Stimulated activated CD4-positive, alpha-beta T cell treated with anti-CD3 and anti-CD28 coated beads, Interleukin-1b, Interleukin-23, amount 100 ng/mL, for 1 hour (primary cell): ENCODE data around the gene ZNF773.
"Not testable (repeated sequence)": the region's sequence is repeated elsewhere in the genome, so short reads cannot be mapped to it uniquely, and the experiment has no call there.

ENCODE experiments used
- DNase-seq, 2 donors: peaks; one replicate each; pipeline ENCODE4 v3.0.0-alpha.2; 2020; ENCODE audit warnings: low read depth in 2 of 2

Gene ZNF773

DNA sequence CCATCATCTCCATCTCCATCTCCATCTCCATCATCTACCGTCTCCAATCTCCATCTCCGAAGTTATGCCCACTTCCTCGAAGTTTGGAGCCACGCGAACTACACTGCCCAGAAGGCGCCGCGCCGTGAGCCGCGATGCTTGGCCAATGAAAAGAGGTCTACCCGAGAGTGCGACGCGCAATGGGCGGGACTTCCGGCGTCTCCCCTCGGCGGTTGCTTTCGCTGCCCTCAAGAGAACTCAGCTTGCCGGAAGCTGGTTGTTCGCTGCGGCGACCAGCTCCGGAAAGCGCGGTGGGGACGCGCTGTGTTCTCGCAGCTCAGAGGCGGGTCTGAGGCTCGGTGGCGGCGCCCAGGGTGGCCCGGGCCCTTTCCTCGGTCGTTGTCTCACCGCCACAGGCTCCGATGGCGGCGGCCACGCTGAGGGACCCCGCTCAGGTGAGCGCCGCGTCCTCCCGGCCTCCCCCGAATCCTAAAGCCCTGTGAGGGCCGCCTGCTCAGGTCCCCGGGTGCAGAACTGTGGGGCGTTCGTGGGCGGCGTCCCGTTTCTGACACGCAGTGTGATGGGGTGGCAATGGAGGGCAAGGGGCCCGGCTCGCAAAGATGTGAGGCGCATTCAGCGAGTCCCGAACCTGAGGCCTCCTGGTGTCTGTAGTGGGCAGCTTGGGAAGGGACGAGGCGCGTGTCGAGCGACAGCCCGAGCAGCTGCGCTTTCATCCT, at the start of gene ZNF773:
ZNF773 (plus strand) TSS at position 259 of the 716 bp plus-strand sequence; CDS start at position 402, 143 bp downstream.
- peak; percentile 86 to 88 for DNase-seq

- no peak for DNase-seq
Observed at GRCh38 chr19:57452307-57452706, 47.4 kb upstream of the ZNF773 start.

- DNase-seq: no peak
Observed at GRCh38 chr19:57465680-57466381, 33.9 kb upstream of the ZNF773 start.

DNA sequence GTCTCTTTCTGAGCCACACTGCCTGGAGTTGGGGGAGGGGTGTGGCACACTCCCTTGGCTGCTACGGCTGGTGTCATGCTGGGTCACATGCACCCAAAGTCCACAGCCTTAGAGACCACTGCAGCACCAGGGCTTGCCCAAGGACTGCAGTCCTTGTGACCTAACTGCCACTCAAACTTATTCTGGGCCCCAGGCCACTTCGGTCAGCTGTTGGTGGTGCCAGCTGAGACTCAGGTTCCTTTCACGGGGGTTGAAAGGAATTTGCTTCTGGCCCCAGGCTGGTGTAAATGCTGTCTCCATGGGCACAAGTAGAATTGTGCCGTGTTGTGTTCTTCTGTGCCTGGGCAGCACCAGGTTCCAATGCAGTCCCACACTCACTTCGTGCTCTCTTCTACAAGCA, 33.2 kb upstream of the ZNF773 start:
- DNase-seq: no peak

DNA sequence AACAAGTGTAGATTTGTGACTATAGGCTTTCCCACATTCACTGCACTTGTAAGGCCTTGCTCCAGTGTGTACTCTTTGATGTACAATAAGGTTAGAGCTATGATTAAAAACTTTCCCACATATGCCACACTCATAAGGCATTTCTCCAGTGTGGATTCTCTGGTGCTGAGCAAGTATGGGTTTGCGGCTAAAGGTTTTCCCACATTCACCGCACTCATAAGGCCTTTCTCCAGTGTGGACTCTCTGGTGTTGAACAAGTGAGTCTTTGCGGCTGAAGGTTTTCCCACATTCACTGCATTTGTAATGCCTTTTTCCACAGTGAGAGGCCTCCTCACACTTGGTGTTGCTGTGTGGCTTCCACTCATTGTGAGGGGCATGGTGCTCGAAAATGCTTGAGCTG, 26.1 kb upstream of the ZNF773 start:
- DNase-seq: no peak

DNA sequence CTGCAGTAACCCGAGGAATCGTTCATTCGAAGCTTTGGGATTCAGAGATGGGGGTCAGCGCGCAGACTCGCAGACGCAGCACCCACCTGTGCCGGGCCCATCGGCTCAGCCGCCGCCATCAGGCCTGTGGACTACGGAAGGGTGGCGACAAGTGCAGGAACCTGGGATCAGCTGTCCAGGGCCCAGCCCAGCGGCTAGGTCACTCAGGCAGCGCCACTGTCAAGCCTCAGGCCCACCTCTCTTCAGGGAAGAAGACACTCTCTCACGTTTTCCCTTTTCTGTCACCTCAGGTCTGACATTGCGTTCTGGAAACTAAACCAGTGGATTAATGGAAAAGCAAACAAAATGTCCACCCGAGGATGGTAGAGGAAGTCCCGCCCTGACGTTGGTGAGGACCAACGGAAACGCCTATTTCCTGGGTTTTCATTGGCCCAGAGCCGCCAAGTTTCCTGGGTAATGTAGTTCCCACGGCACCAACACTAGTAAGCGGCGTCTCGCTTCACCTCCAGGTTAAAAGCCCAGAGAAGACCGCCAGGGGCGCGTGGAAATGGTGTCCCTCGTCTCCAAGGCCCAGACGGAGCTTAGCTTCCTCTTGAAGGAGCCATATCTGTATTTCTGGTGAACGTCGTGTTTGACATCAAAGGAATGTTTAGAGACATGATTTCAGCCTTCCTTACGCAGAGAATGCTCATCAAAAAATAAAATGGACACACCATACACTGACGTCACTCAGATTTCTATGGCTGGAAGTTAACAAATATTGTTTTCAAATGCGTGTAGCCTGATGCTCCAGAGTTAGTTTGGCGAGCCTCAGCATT, 22.3 kb upstream of the ZNF773 start, which contains the start of gene ZNF772:
ZNF772 (minus strand) TSS at position 376 of the 818 bp plus-strand sequence; CDS start at position 119, 257 bp downstream.
- peak; percentile 61 to 73 for DNase-seq

DNA sequence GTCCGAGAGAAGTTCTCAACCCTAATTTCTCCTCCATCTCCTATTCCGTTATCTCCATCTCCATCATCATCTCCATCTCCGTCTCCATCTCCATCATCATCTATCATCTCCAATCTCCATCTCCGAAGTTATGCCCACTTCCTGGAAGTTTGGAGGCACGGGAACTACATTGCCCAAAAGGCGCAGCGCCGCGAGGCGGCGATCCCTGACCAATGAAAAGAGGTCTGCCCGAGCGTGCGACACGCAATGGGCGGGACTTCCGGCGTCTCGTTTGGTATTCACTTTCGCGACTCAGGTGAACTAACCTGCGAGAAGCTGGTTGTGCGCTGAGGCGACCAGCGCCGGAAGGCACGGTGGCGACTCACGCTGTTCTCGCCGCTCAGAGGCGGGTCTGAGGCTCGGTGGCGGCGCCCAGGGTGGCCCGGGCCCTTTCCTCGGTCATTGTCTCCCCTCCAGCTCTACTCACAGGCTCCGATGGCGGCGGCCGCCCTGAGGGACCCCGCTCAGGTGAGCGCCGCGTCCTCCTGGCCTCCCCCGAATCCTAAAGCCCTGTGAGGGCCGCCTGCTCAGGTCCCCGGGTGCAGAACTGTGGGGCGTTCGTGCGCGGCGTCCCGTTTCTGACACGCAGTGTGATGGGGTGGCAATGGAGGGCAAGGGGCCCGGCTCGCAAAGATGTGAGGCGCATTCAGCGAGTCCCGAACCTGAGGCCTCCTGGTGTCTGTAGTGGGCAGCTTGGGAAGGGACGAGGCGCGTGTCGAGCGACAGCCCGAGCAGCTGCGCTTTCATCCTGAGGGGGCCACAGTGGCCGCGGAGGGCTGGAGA, 12.1 kb upstream of the ZNF773 start, which contains the start of gene ZNF419:
ZNF419 (plus strand) TSS at position 274 of the 822 bp plus-strand sequence; CDS start at position 475, 201 bp downstream.
- DNase-seq: peak; percentile 84 to 87

GRCh38 chr19:57488299-57488644, 11.5 kb upstream of the ZNF773 start:
- DNase-seq: not testable (repeated sequence)

- not testable (repeated sequence) for DNase-seq
Observed at GRCh38 chr19:57499332-57499679, 432 bp upstream of the ZNF773 start.

- not testable (repeated sequence) for DNase-seq
Observed at GRCh38 chr19:57500400-57500799, 662 bp downstream of the ZNF773 start.

DNA sequence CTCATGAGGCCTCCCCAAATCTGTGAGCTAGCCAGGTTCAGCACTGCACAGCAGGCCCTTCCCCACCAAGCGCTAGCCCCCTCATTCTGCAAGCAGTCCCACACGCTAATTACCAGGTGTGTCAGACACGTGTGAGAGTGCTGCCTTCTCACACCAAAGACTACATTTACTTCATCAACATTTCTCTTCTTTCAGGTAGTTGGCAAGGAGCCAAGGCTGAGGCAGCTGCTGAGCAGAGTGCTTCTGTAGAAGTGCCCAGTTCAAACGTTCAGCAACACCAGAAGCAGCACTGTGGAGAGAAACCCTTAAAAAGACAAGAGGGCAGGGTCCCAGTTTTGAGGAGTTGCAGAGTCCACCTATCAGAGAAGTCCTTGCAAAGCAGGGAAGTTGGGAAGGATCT, 6.4 kb downstream of the ZNF773 start:
- no peak for DNase-seq

- no peak for DNase-seq
Observed at GRCh38 chr19:57511484-57511883, 11.7 kb downstream of the ZNF773 start.

- DNase-seq: no peak
Observed at GRCh38 chr19:57512845-57513244, 13.1 kb downstream of the ZNF773 start.

DNA sequence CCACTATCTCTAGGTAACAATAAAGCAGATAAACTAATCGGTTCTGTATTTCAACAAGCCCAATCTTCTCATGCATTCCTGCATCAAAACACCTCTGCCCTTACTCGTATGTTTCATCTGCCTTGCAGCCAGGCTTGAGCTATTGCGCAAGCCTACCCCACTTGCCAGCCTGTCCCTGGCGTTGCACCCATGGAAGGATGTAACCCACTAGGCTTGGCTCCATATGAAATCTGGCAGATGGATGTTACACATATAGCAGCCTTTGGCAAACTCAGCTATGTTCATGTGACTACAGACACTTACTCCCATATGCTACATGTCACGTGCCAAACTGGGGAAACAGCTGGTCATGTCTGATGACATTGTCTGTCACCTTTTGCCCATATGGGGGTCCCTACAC, 15.5 kb downstream of the ZNF773 start:
- DNase-seq: no peak

- not testable (repeated sequence) for DNase-seq
Observed at GRCh38 chr19:57518021-57518420, 18.3 kb downstream of the ZNF773 start.

GRCh38 chr19:57527136-57527881, 27.6 kb downstream of the ZNF773 start, which contains the start of gene ZNF549:
TSS of gene ZNF549 (plus strand) at chr19:57527356. CDS start at chr19:57527574, 218 bp downstream.
- DNase-seq: peak; percentile 65

GRCh38 chr19:57537953-57538547, 38.3 kb downstream of the ZNF773 start:
- DNase-seq: no peak

DNA sequence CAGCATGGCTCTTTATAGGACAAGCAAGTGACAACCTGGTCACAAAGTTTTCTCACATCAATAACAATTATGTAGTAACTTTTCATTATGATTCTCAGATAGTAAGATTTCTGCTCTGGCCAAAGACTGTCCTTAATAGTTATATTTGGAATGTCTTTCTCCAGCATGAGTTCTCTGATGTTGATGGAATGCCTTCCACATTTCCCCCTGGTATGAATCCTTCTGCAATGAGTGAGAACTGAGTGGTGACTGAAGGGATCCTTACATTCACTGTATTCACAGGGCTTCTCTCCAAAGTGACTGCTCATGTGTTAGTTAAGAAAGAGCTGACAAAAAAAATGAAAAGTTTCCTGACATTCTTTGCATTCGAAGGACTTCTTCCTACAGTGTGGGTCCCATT, 46.8 kb downstream of the ZNF773 start:
- no peak for DNase-seq

- no peak for DNase-seq
Observed at GRCh38 chr19:57552432-57552831, 52.7 kb downstream of the ZNF773 start.

DNA sequence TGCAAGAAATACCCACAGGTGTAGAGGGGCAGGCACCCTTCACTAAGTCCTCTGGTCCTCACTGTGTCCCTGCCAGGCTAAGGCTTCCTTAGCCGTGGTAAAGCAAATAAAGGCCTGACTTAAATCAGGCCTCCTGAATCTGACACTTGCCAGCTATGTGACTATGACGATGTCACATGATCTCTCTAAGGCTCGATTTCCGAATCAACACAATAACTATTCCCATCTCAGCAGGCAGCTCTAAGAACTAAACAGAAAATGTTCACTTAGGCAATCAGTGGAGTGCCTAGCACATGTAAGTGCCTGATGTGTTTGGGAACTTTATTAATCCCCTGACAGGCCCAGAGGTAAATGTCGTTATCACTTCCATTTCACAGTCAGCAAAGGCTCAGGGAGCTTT, 57.9 kb downstream of the ZNF773 start:
- DNase-seq: no peak
